Retinal pigment epithelial cell (primary cell): ENCODE data around the gene SPIB.

Source experiments
- DNase-seq: peaks from one replicate; pipeline ENCODE4 v3.0.0-alpha.2; 2010; ENCODE audit warnings: low read depth
- H3K4me3 ChIP-seq: 2 replicates; pipeline ENCODE4 v1.5.1; 2011; ENCODE audit warnings: mild to moderate bottlenecking, low read length, control low read depth, moderate library complexity
- TF ChIP-seq, protein P1 (sequence below): conservative IDR thresholded peaks from 2 replicates; pipeline ENCODE4 v1.5.1; 2011; ENCODE audit warnings: low read depth, low read length, control low read depth, inconsistent platforms

SPIB gene

DNA sequence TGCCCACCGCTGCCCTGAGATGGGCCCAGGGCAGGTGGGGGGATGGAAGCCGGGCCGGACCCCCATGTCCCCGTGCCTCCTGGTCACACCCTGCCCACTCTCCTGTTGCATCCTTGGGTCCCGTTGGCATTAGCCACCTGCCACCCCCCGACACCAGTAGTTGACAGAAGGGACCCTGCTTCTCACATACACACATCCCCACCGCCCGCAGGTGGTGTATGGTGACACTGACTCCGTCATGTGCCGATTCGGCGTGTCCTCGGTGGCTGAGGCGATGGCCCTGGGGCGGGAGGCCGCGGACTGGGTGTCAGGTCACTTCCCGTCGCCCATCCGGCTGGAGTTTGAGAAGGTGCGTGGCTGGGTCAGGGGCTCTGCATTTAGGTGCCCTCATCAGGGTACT, 5.2 kb upstream of the SPIB start:
- TF ChIP-seq, protein P1, sequence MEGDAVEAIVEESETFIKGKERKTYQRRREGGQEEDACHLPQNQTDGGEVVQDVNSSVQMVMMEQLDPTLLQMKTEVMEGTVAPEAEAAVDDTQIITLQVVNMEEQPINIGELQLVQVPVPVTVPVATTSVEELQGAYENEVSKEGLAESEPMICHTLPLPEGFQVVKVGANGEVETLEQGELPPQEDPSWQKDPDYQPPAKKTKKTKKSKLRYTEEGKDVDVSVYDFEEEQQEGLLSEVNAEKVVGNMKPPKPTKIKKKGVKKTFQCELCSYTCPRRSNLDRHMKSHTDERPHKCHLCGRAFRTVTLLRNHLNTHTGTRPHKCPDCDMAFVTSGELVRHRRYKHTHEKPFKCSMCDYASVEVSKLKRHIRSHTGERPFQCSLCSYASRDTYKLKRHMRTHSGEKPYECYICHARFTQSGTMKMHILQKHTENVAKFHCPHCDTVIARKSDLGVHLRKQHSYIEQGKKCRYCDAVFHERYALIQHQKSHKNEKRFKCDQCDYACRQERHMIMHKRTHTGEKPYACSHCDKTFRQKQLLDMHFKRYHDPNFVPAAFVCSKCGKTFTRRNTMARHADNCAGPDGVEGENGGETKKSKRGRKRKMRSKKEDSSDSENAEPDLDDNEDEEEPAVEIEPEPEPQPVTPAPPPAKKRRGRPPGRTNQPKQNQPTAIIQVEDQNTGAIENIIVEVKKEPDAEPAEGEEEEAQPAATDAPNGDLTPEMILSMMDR = no peak
- no peak for DNase-seq
- no peak overlapping the region for H3K4me3 ChIP-seq

DNA sequence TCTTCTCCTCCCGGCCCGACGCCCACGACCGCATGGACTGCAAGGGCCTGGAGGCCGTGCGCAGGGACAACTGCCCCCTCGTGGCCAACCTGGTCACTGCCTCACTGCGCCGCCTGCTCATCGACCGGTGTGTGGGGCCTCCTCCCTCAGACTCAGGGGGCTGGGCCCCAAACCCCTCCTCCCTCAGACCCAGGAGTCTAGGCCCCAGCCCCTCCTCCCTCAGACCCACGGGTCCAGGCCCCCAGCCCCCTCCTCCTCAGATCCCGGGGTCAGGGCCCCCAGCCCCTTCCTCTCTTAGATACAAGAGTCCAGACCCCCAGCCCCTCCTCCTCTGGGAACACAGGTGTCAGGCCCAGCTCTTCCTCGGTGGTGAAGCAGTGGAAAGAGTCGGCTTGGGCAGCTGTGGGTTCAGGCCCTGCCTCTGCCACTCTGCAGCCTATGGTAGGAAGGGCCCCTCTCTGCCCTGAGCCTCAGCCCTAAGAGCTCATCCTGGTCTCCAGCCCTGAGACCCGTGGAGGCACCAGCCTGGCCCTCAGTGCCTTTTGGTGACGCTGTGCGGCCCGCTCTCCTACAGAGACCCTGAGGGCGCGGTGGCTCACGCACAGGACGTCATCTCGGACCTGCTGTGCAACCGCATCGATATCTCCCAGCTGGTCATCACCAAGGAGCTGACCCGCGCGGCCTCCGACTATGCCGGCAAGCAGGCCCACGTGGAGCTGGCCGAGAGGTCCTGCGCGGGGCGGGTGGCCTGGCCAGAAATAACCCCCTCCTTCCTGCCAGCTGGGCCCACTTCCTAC, 3.7 kb upstream of the SPIB start:
- TF ChIP-seq, protein P1 = peak; percentile 91
- H3K4me3 ChIP-seq = no peak overlapping the region
- DNase-seq = no peak

DNA sequence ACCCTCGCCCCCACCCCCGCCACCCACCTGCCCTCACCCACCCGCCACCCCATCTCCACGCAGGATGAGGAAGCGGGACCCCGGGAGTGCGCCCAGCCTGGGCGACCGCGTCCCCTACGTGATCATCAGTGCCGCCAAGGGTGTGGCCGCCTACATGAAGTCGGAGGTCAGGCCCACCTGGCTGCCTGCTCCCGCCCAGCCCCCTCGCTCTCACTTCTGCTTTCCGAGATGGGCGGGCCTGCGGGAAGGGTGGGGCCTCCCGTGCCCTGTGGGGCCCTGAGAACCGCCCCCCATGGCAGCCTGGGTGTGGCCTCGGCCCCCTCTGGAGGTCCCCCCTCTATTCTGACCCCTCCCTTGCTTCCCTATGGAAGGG, 3.1 kb upstream of the SPIB start:
- DNase-seq = no peak
- TF ChIP-seq, protein P1 = no peak
- H3K4me3 ChIP-seq = no peak overlapping the region

DNA sequence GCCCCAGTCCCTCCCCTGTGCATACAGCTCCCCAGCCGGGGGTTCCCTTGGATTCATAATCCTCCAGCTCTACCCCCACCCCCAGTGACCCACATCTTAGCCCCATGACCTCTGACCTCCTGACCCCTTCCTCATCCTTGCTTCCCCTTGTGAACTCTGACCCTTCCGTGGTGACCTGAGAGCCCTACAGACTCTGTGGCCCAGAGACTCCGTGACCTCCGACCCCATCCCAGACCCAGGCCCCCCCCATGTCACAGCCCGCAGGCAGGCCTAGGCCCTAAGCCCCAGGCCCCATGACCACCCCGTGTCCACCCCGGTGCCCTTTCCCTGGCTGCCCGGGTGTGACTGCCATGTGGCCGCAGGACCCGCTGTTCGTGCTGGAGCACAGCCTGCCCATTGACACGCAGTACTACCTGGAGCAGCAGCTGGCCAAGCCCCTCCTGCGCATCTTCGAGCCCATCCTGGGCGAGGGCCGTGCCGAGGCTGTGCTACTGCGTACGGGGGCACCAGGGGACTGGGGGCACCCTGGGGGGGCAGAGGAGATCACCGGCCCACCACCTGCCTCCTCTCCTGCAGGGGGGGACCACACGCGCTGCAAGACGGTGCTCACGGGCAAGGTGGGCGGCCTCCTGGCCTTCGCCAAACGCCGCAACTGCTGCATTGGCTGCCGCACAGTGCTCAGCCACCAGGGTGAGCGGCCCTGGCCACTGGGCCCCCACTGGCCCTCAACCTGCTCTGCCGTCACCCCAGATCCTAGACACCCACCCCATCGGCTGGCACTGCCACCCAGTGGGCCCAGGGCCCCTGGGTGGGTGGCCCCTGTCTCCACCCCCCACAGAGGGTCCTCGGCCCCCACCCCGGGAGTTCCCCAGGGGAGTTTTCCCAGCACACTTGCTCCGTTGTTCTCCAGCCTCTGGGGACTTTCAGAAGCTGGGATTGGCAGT, 2.4 kb upstream of the SPIB start:
- DNase-seq = no peak
- TF ChIP-seq, protein P1 = no peak
- H3K4me3 ChIP-seq = no peak overlapping the region

DNA sequence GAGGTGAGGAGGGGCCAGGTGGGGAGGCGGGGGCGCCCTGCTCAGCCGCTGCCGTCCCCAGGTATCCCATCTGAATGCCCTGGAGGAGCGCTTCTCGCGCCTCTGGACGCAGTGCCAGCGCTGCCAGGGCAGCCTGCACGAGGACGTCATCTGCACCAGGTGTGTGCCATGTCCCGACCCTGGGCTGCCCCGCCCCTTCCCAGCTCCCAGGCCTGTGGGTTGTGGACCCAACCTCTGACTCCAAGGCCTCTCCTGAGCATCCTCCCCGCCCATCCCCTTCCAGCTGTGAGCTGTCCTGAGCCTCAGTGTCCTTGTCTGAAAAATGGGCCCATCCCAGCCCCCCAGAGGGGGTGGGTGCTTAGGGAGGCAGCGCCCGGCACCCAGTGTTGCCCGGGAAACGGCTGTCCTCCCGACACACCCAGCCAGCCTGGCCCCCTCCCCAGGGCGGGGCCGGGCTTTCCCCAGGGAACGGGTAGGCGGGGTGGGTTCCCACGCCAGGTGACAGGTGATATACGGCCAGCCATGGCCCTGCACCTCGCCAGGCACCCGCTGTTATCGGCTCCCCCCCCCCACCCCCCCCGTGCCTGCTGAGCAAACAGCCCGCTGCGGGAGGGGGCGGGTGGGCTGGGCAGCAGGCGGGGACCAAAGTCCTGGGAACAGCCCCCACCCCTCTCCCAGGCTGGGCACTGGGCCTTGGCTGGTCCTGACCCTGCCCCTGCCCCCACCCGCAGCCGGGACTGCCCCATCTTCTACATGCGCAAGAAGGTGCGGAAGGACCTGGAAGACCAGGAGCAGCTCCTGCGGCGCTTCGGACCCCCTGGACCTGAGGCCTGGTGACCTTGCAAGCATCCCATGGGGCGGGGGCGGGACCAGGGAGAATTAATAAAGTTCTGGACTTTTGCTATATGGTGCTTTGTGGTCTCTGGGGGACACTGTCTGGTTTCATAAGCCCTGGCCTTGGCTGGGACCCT, 1.3 kb upstream of the SPIB start:
- H3K4me3 ChIP-seq = no peak overlapping the region
- DNase-seq = no peak
- TF ChIP-seq, protein P1 = no peak

DNA sequence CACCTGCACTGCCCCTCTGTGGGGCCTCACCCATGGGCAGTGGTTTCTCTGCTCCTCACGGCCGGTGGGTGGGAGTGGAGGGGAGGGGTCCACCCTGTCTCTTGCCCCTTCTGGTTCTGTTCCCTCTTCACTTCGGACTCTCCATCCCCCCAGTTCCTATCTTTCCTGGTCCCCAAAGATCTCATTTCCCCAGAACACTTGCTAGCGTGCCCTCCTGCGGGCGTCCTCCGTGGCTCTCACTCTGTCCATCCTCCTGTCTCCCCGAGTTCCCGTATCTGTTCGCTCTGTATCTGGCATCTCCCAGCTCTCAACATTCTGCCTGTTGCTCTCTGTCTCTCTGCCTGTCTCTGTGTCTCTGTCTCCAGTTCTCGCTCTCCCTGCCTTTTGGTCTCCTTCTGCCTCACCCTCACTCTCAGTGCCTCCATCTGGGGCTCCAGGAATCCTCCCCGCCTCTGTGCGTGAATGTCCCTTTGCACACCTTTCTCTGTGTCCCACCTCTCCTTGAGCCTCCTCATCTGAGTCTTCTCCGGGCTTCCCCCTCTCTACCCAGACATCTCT, 363 bp downstream of the SPIB start:
- H3K4me3 ChIP-seq = no peak overlapping the region
- DNase-seq = no peak
- TF ChIP-seq, protein P1 = no peak
